IPS DF 4.7 (cell line): Measurements from ENCODE around the gene RFXAP.

Source experiments
- DNase-seq: peaks from one replicate; pipeline ENCODE4 v3.0.0-alpha.2; 2013; ENCODE audit warnings: low spot score; ENCODE audit errors: extremely low read depth

The RFXAP gene

GRCh38 chr13:36866232-36866631 lies 47.2 kb downstream of the RFXAP start:
- DNase-seq = no peak

- DNase-seq = no peak
Measured at GRCh38 chr13:36870050-36870692, 51.1 kb downstream of the RFXAP start.

- DNase-seq = no peak
Measured at GRCh38 chr13:36872621-36873020, 53.6 kb downstream of the RFXAP start.

- no peak for DNase-seq
Measured at GRCh38 chr13:36875431-36875830, 56.4 kb downstream of the RFXAP start.

DNA sequence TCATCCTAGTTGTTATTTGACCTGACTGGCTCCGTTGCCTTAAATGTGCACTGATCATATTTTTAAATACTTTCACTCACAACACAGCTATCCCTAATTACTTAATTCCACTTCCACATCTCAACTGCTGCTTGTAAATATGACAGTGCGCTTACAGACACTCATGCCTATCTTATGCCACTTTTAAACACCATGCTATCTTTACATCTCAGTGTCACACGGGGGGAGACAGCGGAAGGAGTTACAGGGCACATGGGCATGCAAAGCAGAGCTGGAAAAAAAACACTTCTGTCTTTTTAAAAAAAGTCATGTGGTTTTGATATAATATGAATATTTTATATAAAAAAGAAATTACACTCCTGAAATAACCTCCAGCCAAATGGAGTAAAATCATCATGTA lies 56.9 kb downstream of the RFXAP start:
- no peak for DNase-seq
